HL-60 (cell line): ENCODE results near the gene KRT36.

Source experiments
- DNase-seq, 2 experiments: peaks; one replicate each; pipeline ENCODE4 v3.0.0-alpha.2; 2010 to 2020; ENCODE audit warnings: low read depth in 1 of 2, low spot score in 1 of 2
- H3K27ac ChIP-seq: fragments of 250-450 bp; sonication (Bioruptor Pico); replicated peaks from 2 replicates; pipeline ENCODE4 v1.5.1; 2020; ENCODE audit warnings: mild to moderate bottlenecking, moderate library complexity
- H3K27me3 ChIP-seq: fragments of 250-450 bp; sonication (Bioruptor Pico); 2 replicates; pipeline ENCODE4 v1.5.1; 2021; ENCODE audit warnings: mild to moderate bottlenecking, moderate library complexity; ENCODE audit not compliant: insufficient read depth, poor library complexity, severe bottlenecking
- H3K4me3 ChIP-seq: replicated peaks from 2 replicates; pipeline ENCODE4 v1.5.1; 2011; ENCODE audit warnings: mild to moderate bottlenecking, control low read depth, low read length; ENCODE audit not compliant: insufficient read depth
- CTCF ChIP-seq: IDR thresholded peaks from one replicate; pipeline ENCODE4 v1.5.1; 2011; ENCODE audit warnings: low read length, control low read depth, inconsistent platforms; ENCODE audit not compliant: insufficient read depth
- GABPA ChIP-seq: IDR thresholded peaks from 2 replicates; pipeline ENCODE4 v1.6.1; 2012; ENCODE audit warnings: low read depth
- POLR2AphosphoS5 ChIP-seq: IDR thresholded peaks from 2 replicates; pipeline ENCODE4 v1.6.1; 2012; ENCODE audit warnings: low read depth
- REST ChIP-seq: IDR thresholded peaks from 2 replicates; pipeline ENCODE4 v1.6.1; 2012; ENCODE audit warnings: low read depth; ENCODE audit not compliant: insufficient replicate concordance
- SPI1 ChIP-seq: IDR thresholded peaks from 2 replicates; pipeline ENCODE4 v1.6.1; 2012; ENCODE audit warnings: low read depth, mild to moderate bottlenecking, borderline replicate concordance

The KRT36 gene

GRCh38 chr17:41486809-41487530 lies 2.7 kb downstream of the KRT36 start:
- Histone ChIP-seq H3K4me3 (no peak overlapping the region), H3K27ac (no peak overlapping the region), H3K27me3 (no peaks in the 10 kb centered on the region)
- TF ChIP-seq REST (no peak), POLR2AphosphoS5 (no peak), SPI1 (no peak), GABPA (no peak), CTCF (peak; percentile 14)
- DNase-seq: peak in 1 of 2 experiments; percentile 15

- TF ChIP-seq REST (no peak), POLR2AphosphoS5 (no peak), CTCF (no peak), SPI1 (no peak), GABPA (no peak)
- Histone ChIP-seq H3K27ac (no peak overlapping the region), H3K27me3 (no peaks in the 10 kb centered on the region), H3K4me3 (no peak overlapping the region)
- DNase-seq: no peak
Observed at GRCh38 chr17:41486316-41486715, 3.4 kb downstream of the KRT36 start.

GRCh38 chr17:41484920-41485904 lies 4.5 kb downstream of the KRT36 start:
- no peak overlapping the region for H3K4me3 ChIP-seq
- no peak for TF ChIP-seq CTCF
- no peak for TF ChIP-seq SPI1
- no peak for TF ChIP-seq REST
- TF ChIP-seq GABPA: no peak
- no peak for TF ChIP-seq POLR2AphosphoS5
- H3K27me3 ChIP-seq: no peaks in the 10 kb centered on the region
- H3K27ac ChIP-seq: no peak overlapping the region
- no peak for DNase-seq
